Loucy (cell line): Measurements from ENCODE around the gene PPARG.
A peak's percentile ranks its signal among the peaks of the same experiment; 100 is the strongest.

Experiments
- H2AFZ ChIP-seq: fragments of 200-600 bp; sonication (generic); 2 replicates; pipeline ENCODE4 v1.6.0; 2016; ENCODE audit warnings: antibody characterized with exemption, mild to moderate bottlenecking, low read length, moderate library complexity
- H3F3A ChIP-seq: fragments of 200-600 bp; 2 replicates; pipeline ENCODE4 v1.6.0; 2016; ENCODE audit warnings: antibody characterized with exemption, low read depth, mild to moderate bottlenecking
- H3K27me3 ChIP-seq: fragments of 200-600 bp; sonication (generic); 2 replicates; pipeline ENCODE4 v1.6.1; 2014; ENCODE audit warnings: low read length, mild to moderate bottlenecking; ENCODE audit not compliant: insufficient read depth, poor library complexity, severe bottlenecking
- H3K36me3 ChIP-seq: fragments of 200-600 bp; sonication (generic); 2 replicates; pipeline ENCODE4 v1.6.1; 2016; ENCODE audit warnings: low read length; ENCODE audit not compliant: insufficient read depth
- H3K4me1 ChIP-seq: fragments of 200-600 bp; sonication (generic); 2 replicates; pipeline ENCODE4 v1.5.1; 2014; ENCODE audit warnings: low read length, mild to moderate bottlenecking; ENCODE audit not compliant: insufficient read depth, poor library complexity, severe bottlenecking
- H3K4me2 ChIP-seq: fragments of 200-600 bp; sonication (generic); 2 replicates; pipeline ENCODE4 v1.6.0; 2014; ENCODE audit warnings: antibody characterized with exemption, low read length, low read depth, mild to moderate bottlenecking; ENCODE audit not compliant: poor library complexity, severe bottlenecking
- H3K4me3 ChIP-seq: fragments of 200-600 bp; sonication (generic); 2 replicates; pipeline ENCODE4 v1.5.1; 2014; ENCODE audit warnings: low read length, mild to moderate bottlenecking, mixed read lengths; ENCODE audit not compliant: poor library complexity, severe bottlenecking
- H3K79me2 ChIP-seq: fragments of 200-600 bp; sonication (generic); 2 replicates; pipeline ENCODE4 v1.6.1; 2014; ENCODE audit warnings: low read length; ENCODE audit not compliant: insufficient read depth
- H3K9ac ChIP-seq: fragments of 200-600 bp; sonication (generic); 2 replicates; pipeline ENCODE4 v1.6.0; 2014; ENCODE audit warnings: mild to moderate bottlenecking, low read depth, low read length, moderate library complexity; ENCODE audit not compliant: poor library complexity, severe bottlenecking
- H3K9me2 ChIP-seq: fragments of 200-600 bp; sonication (generic); replicated peaks from 2 replicates; pipeline ENCODE4 v1.6.1; 2016; ENCODE audit warnings: low read depth, low read length, mixed read lengths
- H3K9me3 ChIP-seq: fragments of 200-600 bp; sonication (generic); 2 replicates; pipeline ENCODE4 v1.6.1; 2014; ENCODE audit warnings: mild to moderate bottlenecking, antibody characterized with exemption, low read length, low read depth; ENCODE audit not compliant: insufficient read depth
- H4K20me1 ChIP-seq: fragments of 200-600 bp; sonication (generic); 2 replicates; pipeline ENCODE4 v1.6.0; 2014; ENCODE audit warnings: antibody characterized with exemption, low read length, mild to moderate bottlenecking; ENCODE audit not compliant: insufficient read depth, poor library complexity, severe bottlenecking
- CTCF ChIP-seq: fragments of 200-600 bp; sonication (generic); conservative IDR thresholded peaks from 2 replicates; pipeline ENCODE4 v1.5.1; 2014; ENCODE audit warnings: mild to moderate bottlenecking, antibody characterized with exemption, low read length
- EZH2phosphoT487 ChIP-seq: fragments of 200-600 bp; IDR thresholded peaks from 2 replicates; pipeline ENCODE4 v1.6.1; 2018; ENCODE audit warnings: antibody characterized with exemption, mild to moderate bottlenecking, moderate library complexity, borderline replicate concordance

The PPARG gene

GRCh38 chr3:12423918-12424630 is 135.2 kb downstream of the PPARG start:
- Histone ChIP-seq H3K9me2 (no peaks in the 10 kb centered on the region), H3K9ac (peak overlapping the region; percentile 49), H2AFZ (no peak overlapping the region), H3K9me3 (no peaks in the 10 kb centered on the region), H3K36me3 (no peaks in the 10 kb centered on the region), H3F3A (no peaks in the 10 kb centered on the region), H3K27me3 (peaks cover 18% of the 10 kb centered on the region), H3K4me3 (peak overlapping the region; percentile 19), H3K4me1 (peaks cover 64% of the 10 kb centered on the region), H3K4me2 (peak overlapping the region; percentile 75), H3K79me2 (no peaks in the 10 kb centered on the region), H4K20me1 (no peaks in the 10 kb centered on the region)
- TF ChIP-seq EZH2phosphoT487 (no peak), CTCF (no peak)

GRCh38 chr3:12424635-12425319 is 135.9 kb downstream of the PPARG start:
- Histone ChIP-seq H3K27me3 (peaks cover 25% of the 10 kb centered on the region), H2AFZ (no peak overlapping the region), H3K36me3 (no peaks in the 10 kb centered on the region), H3K79me2 (no peaks in the 10 kb centered on the region), H3F3A (no peaks in the 10 kb centered on the region), H4K20me1 (no peaks in the 10 kb centered on the region), H3K9me3 (no peaks in the 10 kb centered on the region), H3K9ac (peak overlapping the region; percentile 49), H3K9me2 (no peaks in the 10 kb centered on the region), H3K4me3 (peak overlapping the region; percentile 19), H3K4me1 (peaks cover 71% of the 10 kb centered on the region), H3K4me2 (peak overlapping the region; percentile 75)
- TF ChIP-seq CTCF (no peak), EZH2phosphoT487 (no peak)

- Histone ChIP-seq H3K9me2 (no peaks in the 10 kb centered on the region), H3K79me2 (no peaks in the 10 kb centered on the region), H3F3A (no peaks in the 10 kb centered on the region), H2AFZ (no peak overlapping the region), H3K36me3 (no peaks in the 10 kb centered on the region), H3K4me1 (peaks cover 79% of the 10 kb centered on the region), H3K4me3 (peak overlapping the region; percentile 52), H4K20me1 (no peaks in the 10 kb centered on the region), H3K27me3 (peaks cover 33% of the 10 kb centered on the region), H3K9me3 (no peaks in the 10 kb centered on the region), H3K9ac (peak overlapping the region; percentile 49), H3K4me2 (peak overlapping the region; percentile 75)
- TF ChIP-seq CTCF, result peak; percentile 35; the same call in 1 of the 2 replicates
- TF ChIP-seq EZH2phosphoT487, result peak; percentile 93
Observed at GRCh38 chr3:12425850-12426579, 137.1 kb downstream of the PPARG start.
